ACHN (cell line): ENCODE results near the gene GSTA2.
"Not testable (repeated sequence)": the region's sequence is repeated elsewhere in the genome, so short reads cannot be mapped to it uniquely, and the experiment has no call there.

Experiments used
- DNase-seq: peaks from one replicate; pipeline ENCODE4 v3.0.0-alpha.2; 2015
- in situ Hi-C: cut with HindIII; loops from 2 replicates; pipeline ENCODE4 v1.10.0; 2017; ENCODE audit warnings: low sequenced_read_pairs, low pct_ligation_motif_present, low pct_unique_long_range_greater_than_20kb

The GSTA2 gene

GRCh38 chr6:52767658-52768057 lies 4.4 kb upstream of the GSTA2 start:
- in situ Hi-C loops, DNase-seq: not testable (repeated sequence)

GRCh38 chr6:52761673-52762491 lies 1.4 kb downstream of the GSTA2 start:
- in situ Hi-C loops, DNase-seq: not testable (repeated sequence)

- in situ Hi-C loops = no loop called here
- DNase-seq = no peak
These were observed 3.0 kb downstream of the GSTA2 start for GRCh38 chr6:52760105-52760765.

GRCh38 chr6:52759085-52759484 lies 4.2 kb downstream of the GSTA2 start:
- no peak for DNase-seq
- in situ Hi-C loops = no loop called here

GRCh38 chr6:52757651-52758338 lies 5.5 kb downstream of the GSTA2 start:
- in situ Hi-C loops = not testable (repeated sequence)

GRCh38 chr6:52754443-52754842 lies 8.8 kb downstream of the GSTA2 start:
- in situ Hi-C loops = no loop called here
- no peak for DNase-seq

More at GRCh38 chr6:52757651-52758338, 5.5 kb downstream of the GSTA2 start:
- DNase-seq = not testable (repeated sequence)

GRCh38 chr6:52753137-52753536 lies 10.1 kb downstream of the GSTA2 start:
- DNase-seq, in situ Hi-C loops: not testable (repeated sequence)

- no peak for DNase-seq
- in situ Hi-C loops = no loop called here
These were observed 11.0 kb downstream of the GSTA2 start for GRCh38 chr6:52752310-52752709.

GRCh38 chr6:52749556-52750152 lies 13.6 kb downstream of the GSTA2 start:
- DNase-seq = no peak
- in situ Hi-C loops = no loop called here

GRCh38 chr6:52747301-52747700 lies 16.0 kb downstream of the GSTA2 start:
- in situ Hi-C loops = not testable (repeated sequence)

GRCh38 chr6:52746213-52746612 lies 17.1 kb downstream of the GSTA2 start:
- in situ Hi-C loops = no loop called here
- DNase-seq = no peak

More at GRCh38 chr6:52747301-52747700, 16.0 kb downstream of the GSTA2 start:
- DNase-seq = not testable (repeated sequence)

GRCh38 chr6:52745764-52746201 lies 17.5 kb downstream of the GSTA2 start:
- DNase-seq = no peak
- in situ Hi-C loops = no loop called here

GRCh38 chr6:52741872-52742271 lies 21.4 kb downstream of the GSTA2 start:
- no peak for DNase-seq
- in situ Hi-C loops = no loop called here

GRCh38 chr6:52739627-52740026 lies 23.6 kb downstream of the GSTA2 start:
- no peak for DNase-seq
- in situ Hi-C loops = no loop called here

- in situ Hi-C loops = no loop called here
- DNase-seq = no peak
These were observed 24.1 kb downstream of the GSTA2 start for GRCh38 chr6:52739134-52739533.

GRCh38 chr6:52736145-52736544 lies 27.1 kb downstream of the GSTA2 start:
- DNase-seq = no peak
- in situ Hi-C loops = no loop called here

GRCh38 chr6:52735071-52735470 lies 28.2 kb downstream of the GSTA2 start:
- no peak for DNase-seq
- in situ Hi-C loops = no loop called here

- no peak for DNase-seq
- in situ Hi-C loops = no loop called here
These were observed 29.2 kb downstream of the GSTA2 start for GRCh38 chr6:52734072-52734471.

GRCh38 chr6:52733172-52733571 lies 30.1 kb downstream of the GSTA2 start:
- in situ Hi-C loops = no loop called here

More at GRCh38 chr6:52733172-52733571, 30.1 kb downstream of the GSTA2 start:
- DNase-seq = no peak
